Daoy (cell line): Measurements from ENCODE around the gene KDM2A. TPM values are rescaled to one million over a fixed set of nuclear protein-coding genes. Genes with fewer than 3 reads are reported as not detected.

Experiments
- DNase-seq: peaks from one replicate; pipeline ENCODE4 v3.0.0-alpha.2; 2015; ENCODE audit warnings: low read depth
- total RNA-seq: library from RNA; depleted of rRNA; stranded (reverse); fragments of >200 nt; shearing (Covaris generic); gene quantifications from 2 replicates; pipeline ENCODE4 v1.2.3, GENCODE V29; 2014

KDM2A gene
- total RNA-seq, 1 experiment from 2014 or later, result 24.6 TPM

- DNase-seq, result no peak
Observed at GRCh38 chr11:67272327-67273259, 153.5 kb downstream of the KDM2A start.

GRCh38 chr11:67273260-67273990 is 154.4 kb downstream of the KDM2A start:
- DNase-seq, result no peak

- DNase-seq, result no peak
Observed at GRCh38 chr11:67274768-67275605, 155.9 kb downstream of the KDM2A start.

DNA sequence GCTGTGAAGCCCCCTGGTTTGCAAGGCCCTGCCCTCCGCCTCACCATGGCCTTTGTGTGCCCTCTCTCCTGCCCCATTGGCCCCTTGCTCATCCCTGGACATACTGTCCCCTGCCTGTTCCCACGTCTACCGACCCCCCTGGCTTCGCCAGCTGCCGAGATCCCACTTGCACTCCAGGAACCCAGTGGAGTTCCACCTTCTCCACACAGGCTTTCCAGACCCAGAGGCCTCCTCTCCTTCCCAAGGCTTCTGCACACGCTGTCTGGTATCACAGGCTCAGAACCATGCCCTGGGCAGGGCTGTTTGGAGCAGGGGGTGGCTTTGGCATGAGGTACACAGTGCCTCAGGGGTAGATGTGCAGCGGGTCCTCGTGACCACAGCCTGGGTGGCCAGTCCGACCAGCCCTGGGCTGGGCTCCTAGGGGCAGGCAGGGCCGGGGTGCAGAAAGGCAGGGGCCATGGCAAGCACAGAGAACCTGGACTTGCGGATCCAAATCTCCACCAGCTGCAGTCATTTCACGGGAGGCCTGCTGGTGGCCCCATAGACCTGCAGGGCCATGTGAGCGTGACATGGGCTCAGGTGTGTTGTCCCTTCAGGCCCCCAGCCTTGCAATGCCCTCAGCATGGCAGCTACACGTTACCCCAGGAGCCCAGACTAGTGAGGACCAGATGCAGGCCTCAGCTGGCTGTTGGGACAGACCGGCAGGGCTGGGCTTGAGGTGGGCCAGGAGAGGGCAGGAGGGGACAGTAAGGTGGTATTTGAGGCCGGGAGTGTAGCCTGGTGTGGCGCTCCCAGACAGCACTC is 156.7 kb downstream of the KDM2A start:
- no peak for DNase-seq

DNA sequence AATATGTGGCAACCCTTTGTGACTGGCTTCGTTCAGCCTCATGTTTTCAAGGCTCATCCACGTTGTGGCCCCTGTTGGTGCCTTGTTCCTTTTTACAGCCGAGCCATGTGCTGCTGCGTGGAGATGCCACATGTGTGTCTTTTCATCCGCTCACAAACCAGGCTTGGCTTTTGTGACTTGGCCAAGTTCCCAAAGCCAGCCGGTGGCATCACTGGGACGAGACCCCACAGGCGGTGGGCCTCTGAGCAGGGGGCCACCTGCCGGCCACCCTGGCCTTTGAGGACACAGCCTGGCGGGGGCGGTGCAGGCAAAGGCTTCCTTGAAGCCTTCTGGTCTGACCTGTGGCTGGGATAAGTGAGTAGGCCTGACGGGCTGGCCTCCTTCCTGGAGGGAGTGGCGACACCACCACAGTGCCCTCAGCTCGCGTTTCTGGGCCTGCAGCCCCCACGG is 157.7 kb downstream of the KDM2A start:
- peak; percentile 57 for DNase-seq

- peak; percentile 87 for DNase-seq
Observed at GRCh38 chr11:67277231-67277961, 158.3 kb downstream of the KDM2A start.

DNA sequence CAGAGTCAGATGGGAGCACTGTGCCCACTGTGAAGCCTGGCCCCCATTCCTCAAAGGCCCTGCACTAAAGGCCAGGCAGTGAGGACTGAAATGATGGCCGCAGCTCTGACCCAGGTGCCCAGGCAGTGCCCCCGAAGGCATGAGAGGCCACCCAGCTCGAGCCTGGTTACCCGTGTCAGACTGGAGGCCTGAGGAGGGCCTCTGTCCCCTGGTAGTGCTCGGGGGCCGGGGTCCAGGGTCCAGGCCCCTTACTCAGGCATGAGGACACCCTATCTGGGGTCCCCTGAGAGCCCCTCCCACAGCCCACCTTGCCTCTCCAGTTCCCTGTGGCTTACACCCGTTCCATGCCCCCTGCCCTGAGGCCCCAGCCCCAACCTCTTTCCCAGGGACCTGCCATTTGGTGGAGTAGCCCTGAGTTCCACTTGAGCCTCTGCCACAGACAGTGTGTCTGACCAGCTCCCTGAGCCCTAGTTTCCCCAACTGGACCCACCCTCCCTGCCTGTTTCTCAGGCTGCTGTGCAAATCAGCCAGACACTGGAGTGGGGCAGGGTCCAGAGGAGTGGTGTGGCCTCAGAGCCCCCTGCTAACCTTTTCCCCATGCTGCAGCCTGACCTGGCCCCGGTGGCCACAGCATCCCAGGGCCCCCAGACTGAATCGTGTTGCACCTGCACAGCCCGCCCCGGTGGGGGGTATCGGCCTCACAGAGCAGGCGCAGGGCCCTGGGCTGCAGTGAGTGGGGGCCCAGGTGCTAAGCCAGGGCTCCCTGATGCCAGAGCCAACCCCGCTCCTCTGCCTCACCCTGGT is 159.3 kb downstream of the KDM2A start:
- DNase-seq, result no peak

DNA sequence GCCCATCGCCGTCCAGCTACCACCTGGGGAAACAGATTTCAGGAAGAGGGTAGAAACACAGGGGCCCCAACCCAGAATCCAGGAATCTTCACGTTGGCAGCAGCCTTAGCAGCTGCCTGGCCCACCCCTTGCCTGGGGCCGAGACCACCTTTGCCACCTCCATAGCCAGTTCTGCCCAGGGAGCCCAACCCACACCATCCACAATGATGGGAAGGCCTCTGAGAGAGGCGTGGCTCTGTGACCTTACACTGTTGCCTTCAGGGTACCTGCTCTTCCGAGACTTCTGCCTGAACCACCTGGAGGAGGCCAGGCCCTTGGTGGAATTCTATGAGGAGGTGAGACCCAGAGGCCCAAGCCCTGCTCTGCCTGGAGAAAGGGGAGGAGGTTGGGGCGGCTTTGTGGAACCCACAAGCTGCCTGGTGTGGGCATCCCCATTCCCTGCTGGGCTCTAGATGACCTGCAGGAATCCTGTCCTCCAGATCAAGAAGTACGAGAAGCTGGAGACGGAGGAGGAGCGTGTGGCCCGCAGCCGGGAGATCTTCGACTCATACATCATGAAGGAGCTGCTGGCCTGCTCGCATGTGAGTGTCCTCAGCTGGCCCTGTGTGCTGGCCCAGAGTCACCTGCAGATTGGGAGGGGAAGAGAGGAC is 160.0 kb downstream of the KDM2A start:
- no peak for DNase-seq

DNA sequence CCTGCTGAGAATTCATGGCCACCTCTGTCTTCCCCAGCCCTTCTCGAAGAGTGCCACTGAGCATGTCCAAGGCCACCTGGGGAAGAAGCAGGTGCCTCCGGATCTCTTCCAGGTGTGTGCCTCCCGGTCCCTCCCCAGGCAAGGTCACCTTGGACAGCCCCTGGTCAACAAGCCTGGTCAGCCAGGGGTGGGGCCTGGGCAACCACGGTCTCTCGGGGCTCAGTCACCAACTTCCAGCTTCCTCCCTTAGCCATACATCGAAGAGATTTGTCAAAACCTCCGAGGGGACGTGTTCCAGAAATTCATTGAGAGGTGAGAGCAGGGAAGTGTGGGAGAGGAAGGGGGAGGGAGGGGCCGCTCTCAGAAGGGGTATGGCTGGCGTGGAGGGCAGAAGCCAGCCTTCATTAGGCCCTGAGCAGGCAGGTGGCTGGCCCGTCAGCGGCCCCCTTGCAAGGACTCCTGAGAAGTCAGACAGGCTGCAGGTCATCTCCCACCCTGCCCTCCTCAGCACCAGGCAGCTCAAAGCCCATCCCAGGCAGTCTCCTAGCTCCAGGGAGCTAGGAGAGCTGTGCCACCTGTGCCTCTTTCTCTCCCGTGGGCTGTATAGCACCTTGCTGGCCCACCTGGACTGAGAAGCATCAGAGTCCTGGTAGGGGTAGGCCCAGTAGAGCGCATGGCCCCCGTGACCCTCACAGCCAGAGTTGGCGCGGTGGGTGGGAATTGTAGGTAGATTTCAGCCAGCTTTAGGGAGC is 160.7 kb downstream of the KDM2A start:
- DNase-seq, result no peak

DNA sequence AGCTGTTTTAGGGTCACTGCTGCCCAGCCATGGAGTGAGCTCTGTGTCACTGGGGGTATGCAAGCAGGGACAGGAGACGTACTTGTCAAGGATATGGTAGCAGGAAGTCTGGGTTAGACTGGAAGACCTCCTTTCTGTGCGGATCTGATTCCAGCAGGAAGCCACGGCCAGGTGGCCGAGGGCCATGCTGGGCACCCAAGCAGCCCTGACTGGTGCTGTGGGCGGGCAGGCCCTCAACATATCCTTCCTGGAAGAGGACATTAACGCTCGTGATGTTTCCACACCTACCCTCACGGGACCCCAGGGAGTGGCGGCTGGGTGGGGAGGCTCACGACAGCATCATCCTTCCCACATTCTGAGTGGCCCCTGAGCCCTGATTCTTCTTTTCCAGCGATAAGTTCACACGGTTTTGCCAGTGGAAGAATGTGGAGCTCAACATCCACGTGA is 161.3 kb downstream of the KDM2A start:
- no peak for DNase-seq

GRCh38 chr11:67280788-67281551 is 161.9 kb downstream of the KDM2A start:
- DNase-seq, result no peak

DNA sequence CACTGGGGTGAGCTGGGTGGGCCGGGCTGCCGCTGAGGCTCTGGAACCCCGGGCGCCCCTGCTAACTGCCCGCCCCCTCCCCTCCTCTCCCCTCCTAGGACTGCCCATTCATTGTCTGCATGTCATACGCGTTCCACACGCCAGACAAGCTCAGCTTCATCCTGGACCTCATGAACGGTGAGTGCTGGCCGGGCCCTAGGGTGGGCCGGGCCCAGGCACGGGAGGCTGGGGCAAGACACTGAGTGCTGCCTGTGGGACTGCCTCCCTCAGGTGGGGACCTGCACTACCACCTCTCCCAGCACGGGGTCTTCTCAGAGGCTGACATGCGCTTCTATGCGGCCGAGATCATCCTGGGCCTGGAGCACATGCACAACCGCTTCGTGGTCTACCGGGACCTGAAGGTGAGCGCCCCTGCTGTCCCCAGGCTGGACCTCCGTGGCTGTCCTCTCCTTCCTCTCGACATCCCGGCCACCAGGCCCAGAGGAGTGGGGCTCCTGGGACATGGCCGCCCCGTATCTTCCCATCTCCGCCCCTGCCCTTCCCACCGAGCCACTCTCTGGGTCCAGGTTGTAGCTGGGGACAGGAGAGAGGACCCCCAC is 162.6 kb downstream of the KDM2A start:
- no peak for DNase-seq

GRCh38 chr11:67282155-67282875 is 163.3 kb downstream of the KDM2A start:
- no peak for DNase-seq

DNA sequence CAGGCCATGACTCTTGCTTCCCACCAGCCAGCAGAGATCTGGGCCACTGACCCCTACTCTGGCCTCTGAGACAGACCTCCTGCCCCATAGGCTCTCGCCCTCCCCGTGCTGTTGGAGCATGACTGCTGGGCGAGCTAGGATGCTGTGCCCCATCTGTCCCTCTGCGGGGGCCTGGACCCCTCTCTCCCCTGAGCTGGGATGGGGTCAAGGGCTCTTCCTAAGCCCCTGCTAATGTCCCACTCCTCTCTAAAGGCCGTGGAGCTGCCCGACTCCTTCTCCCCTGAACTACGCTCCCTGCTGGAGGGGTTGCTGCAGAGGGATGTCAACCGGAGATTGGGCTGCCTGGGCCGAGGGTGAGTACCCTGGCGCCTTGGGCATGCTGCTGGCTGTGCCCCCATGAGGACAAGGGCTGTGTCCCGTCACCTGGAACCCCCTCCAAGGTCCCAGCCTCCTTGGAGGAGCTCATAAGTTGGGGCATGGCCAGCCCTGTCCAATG is 163.9 kb downstream of the KDM2A start:
- no peak for DNase-seq

- DNase-seq, result no peak
Observed at GRCh38 chr11:67283481-67283963, 164.5 kb downstream of the KDM2A start.
